Peyer's patch (tissue), 4 donors: ENCODE data around the gene LZTR1.

Experiments
- POLR2A ChIP-seq, 2 donors: fragments of 450-650 bp; IDR thresholded peaks; one replicate each; pipeline ENCODE4 v1.5.1; 2017; ENCODE audit warnings: antibody characterized with exemption in 2 of 2, mild to moderate bottlenecking in 2 of 2, moderate library complexity in 2 of 2
- TF ChIP-seq, protein P1 (sequence below), 6 experiments: fragments of 450-650 bp in 4 of 6; fragments of 200-600 bp in 2 of 6; sonication (generic) in 1 of 6; IDR thresholded peaks; one replicate each; pipeline ENCODE4 v1.5.1; 2017 to 2019; ENCODE audit warnings: antibody characterized with exemption in 6 of 6, mild to moderate bottlenecking in 3 of 6, moderate library complexity in 1 of 6

DNA sequence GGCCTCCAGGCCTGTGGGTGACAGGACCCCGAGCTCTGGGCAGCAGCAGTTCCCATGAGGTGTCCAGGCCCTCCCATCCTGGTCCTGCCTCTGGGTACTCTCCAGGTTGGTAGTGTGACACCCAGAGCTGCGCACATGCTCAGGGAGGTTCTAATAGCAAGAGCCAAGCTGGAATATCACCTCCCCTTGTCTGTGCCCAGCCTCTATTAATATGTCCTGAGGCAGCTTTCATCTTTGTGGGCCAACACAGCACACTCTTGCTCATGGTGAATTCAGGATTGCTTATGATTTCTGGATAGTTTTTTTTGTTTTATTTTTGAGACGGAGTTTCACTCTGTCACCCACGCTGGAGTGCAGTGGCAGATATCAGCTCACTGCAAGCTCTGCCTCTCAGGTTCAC lies 36.2 kb downstream of the LZTR1 start:
- TF ChIP-seq, protein P1, sequence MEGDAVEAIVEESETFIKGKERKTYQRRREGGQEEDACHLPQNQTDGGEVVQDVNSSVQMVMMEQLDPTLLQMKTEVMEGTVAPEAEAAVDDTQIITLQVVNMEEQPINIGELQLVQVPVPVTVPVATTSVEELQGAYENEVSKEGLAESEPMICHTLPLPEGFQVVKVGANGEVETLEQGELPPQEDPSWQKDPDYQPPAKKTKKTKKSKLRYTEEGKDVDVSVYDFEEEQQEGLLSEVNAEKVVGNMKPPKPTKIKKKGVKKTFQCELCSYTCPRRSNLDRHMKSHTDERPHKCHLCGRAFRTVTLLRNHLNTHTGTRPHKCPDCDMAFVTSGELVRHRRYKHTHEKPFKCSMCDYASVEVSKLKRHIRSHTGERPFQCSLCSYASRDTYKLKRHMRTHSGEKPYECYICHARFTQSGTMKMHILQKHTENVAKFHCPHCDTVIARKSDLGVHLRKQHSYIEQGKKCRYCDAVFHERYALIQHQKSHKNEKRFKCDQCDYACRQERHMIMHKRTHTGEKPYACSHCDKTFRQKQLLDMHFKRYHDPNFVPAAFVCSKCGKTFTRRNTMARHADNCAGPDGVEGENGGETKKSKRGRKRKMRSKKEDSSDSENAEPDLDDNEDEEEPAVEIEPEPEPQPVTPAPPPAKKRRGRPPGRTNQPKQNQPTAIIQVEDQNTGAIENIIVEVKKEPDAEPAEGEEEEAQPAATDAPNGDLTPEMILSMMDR (IDR thresholded peaks at IDR 0.05): no peak
- TF ChIP-seq POLR2A (IDR thresholded peaks at IDR 0.05): no peak
